Thyroid gland (tissue), 4 donors: ENCODE data around the gene DTD1. TPM values are rescaled to one million over a fixed set of nuclear protein-coding genes. Genes with fewer than 3 reads are reported as not detected.

Experiments
- DNase-seq, 2 donors: peaks; one replicate each; pipeline ENCODE4 v3.0.0-alpha.2; 2019
- H3K27ac ChIP-seq, 3 donors: fragments of 200-600 bp; sonication (generic); 1 replicate in 2 of 3; 2 replicates in 1 of 3; pipeline ENCODE4 v1.5.1; 2016 to 2019; ENCODE audit warnings: mild to moderate bottlenecking in 1 of 3, moderate library complexity in 1 of 3
- H3K27me3 ChIP-seq: fragments of 200-600 bp; sonication (generic); one replicate; pipeline ENCODE4 v1.5.1; 2019
- H3K36me3 ChIP-seq, 2 donors: fragments of 200-600 bp; sonication (generic); one replicate each; pipeline ENCODE4 v1.5.1; 2016 to 2019
- H3K4me1 ChIP-seq, 2 donors: fragments of 200-600 bp; sonication (generic); one replicate each; pipeline ENCODE4 v1.5.1; 2017 to 2019
- H3K4me3 ChIP-seq, 3 donors: fragments of 200-600 bp; sonication (generic); replicated peaks in 1 of 3; 1 replicate in 2 of 3; 2 replicates in 1 of 3; pipeline ENCODE4 v1.5.1; 2016; ENCODE audit warnings: mild to moderate bottlenecking in 1 of 3
- H3K9me3 ChIP-seq: fragments of 200-600 bp; sonication (generic); one replicate; pipeline ENCODE4 v1.5.1; 2017
- CTCF ChIP-seq, 6 experiments: fragments of 200-600 bp in 3 of 6; fragments of 450-650 bp in 3 of 6; sonication (generic) in 3 of 6; IDR thresholded peaks; one replicate each; pipeline ENCODE4 v1.5.1; 2016 to 2019; ENCODE audit warnings: antibody characterized with exemption in 6 of 6, mild to moderate bottlenecking in 2 of 6, inconsistent platforms in 1 of 6, moderate library complexity in 1 of 6
- POLR2A ChIP-seq, 2 donors: fragments of 450-650 bp; IDR thresholded peaks; one replicate each; pipeline ENCODE4 v1.6.1; 2017; ENCODE audit warnings: antibody characterized with exemption in 2 of 2, mild to moderate bottlenecking in 2 of 2, moderate library complexity in 1 of 2
- WGBS, 2 donors: methylation state at CpG; one replicate each; pipeline ENCODE4 v1.1.5; 2017; 5-methylcytosine and 5-hydroxymethylcytosine counted together
- intact Hi-C: fragments of 100-400 bp; cut with DNase I; formaldehyde crosslinking; loops from one replicate; pipeline ENCODE4 v1.15.1; 2023
- total RNA-seq, 4 donors: library from RNA; depleted of rRNA; stranded (reverse); fragments of >200 nt; gene quantifications; one replicate each; pipeline ENCODE4 v1.2.3, GENCODE V29; 2016

The DTD1 gene
- total RNA-seq, 4 donors from 2014 or later, result 42.7 to 57.6 (median 52.4) TPM

GRCh38 chr20:18662279-18663040 lies 74.6 kb downstream of the DTD1 start:
- 94 to 97% methylated on average over 6 of the region's 6 CpGs for WGBS, 2 donors
- no peaks in the 10 kb centered on the region for H3K27me3 ChIP-seq
- H3K9me3 ChIP-seq, result no peaks in the 10 kb centered on the region
- no peak for DNase-seq
- TF ChIP-seq POLR2A (IDR thresholded peaks at IDR 0.05) (no peak), CTCF (IDR thresholded peaks at IDR 0.05) (no peak)
- peaks cover 4 to 7% of the 10 kb centered on the region in 2 donors for H3K4me1 ChIP-seq
- no peak overlapping the region for H3K27ac ChIP-seq
- intact Hi-C loops, result no loop called here
- no peaks in the 10 kb centered on the region for H3K36me3 ChIP-seq
- no peak overlapping the region for H3K4me3 ChIP-seq

- H3K27me3 ChIP-seq, result no peaks in the 10 kb centered on the region
- H3K9me3 ChIP-seq, result no peaks in the 10 kb centered on the region
- no peak for DNase-seq
- H3K4me1 ChIP-seq, result peaks cover 4 to 7% of the 10 kb centered on the region in 2 donors
- H3K27ac ChIP-seq, result no peak overlapping the region
- intact Hi-C loops, result no loop called here
- TF ChIP-seq CTCF (IDR thresholded peaks at IDR 0.05) (no peak), POLR2A (IDR thresholded peaks at IDR 0.05) (no peak)
- H3K36me3 ChIP-seq, result no peaks in the 10 kb centered on the region
- 53 to 73% methylated on average over 2 of the region's 2 CpGs for WGBS, 2 donors
- H3K4me3 ChIP-seq, result no peak overlapping the region
Measured at GRCh38 chr20:18663932-18664331, 76.1 kb downstream of the DTD1 start.

- WGBS, 2 donors, result 50 to 58% methylated on average over 1 to 2 of the region's 2 CpGs
Measured at GRCh38 chr20:18665135-18665534, 77.3 kb downstream of the DTD1 start.

GRCh38 chr20:18666803-18667415 lies 79.1 kb downstream of the DTD1 start:
- H3K36me3 ChIP-seq, result no peaks in the 10 kb centered on the region
- DNase-seq, result peak; percentile 55 to 57
- no peaks in the 10 kb centered on the region for H3K9me3 ChIP-seq
- peaks cover 4 to 7% of the 10 kb centered on the region in 2 donors for H3K4me1 ChIP-seq
- H3K27me3 ChIP-seq, result no peaks in the 10 kb centered on the region
- TF ChIP-seq CTCF (IDR thresholded peaks at IDR 0.05), result no peak
- intact Hi-C loops, result no loop called here
- WGBS, 2 donors, result 54 to 66% methylated on average over 9 of the region's 9 CpGs
- H3K4me3 ChIP-seq, result no peak overlapping the region
- H3K27ac ChIP-seq, result no peak overlapping the region

More at GRCh38 chr20:18665135-18665534, 77.3 kb downstream of the DTD1 start:
- Histone ChIP-seq H3K27ac (no peak overlapping the region), H3K36me3 (no peaks in the 10 kb centered on the region), H3K9me3 (no peaks in the 10 kb centered on the region), H3K4me3 (no peak overlapping the region), H3K4me1 (peaks cover 4 to 7% of the 10 kb centered on the region in 2 donors), H3K27me3 (no peaks in the 10 kb centered on the region)
- TF ChIP-seq CTCF (IDR thresholded peaks at IDR 0.05) (no peak), POLR2A (IDR thresholded peaks at IDR 0.05) (no peak)
- DNase-seq, result peak; percentile 20 to 41
- intact Hi-C loops, result no loop called here
